H9 (cell line): Measurements from ENCODE around the gene FCMR. TPM values are rescaled to one million over a fixed set of nuclear protein-coding genes. Genes with fewer than 3 reads are reported as not detected.

Experiments used
- DNase-seq: peaks from one replicate; pipeline ENCODE4 v3.0.0-alpha.2; 2017
- H2AFZ ChIP-seq: one replicate; pipeline ENCODE4 v1.6.1; 2013; ENCODE audit warnings: mild to moderate bottlenecking, low read length, control low read depth, moderate library complexity
- H2AK5ac ChIP-seq: 2 replicates; pipeline ENCODE4 v1.6.1; 2013; ENCODE audit warnings: low read length, control low read depth, mixed read lengths; ENCODE audit not compliant: insufficient read length
- H2BK120ac ChIP-seq: one replicate; pipeline ENCODE4 v1.6.1; 2013; ENCODE audit warnings: low read depth, mild to moderate bottlenecking, low read length, control low read depth, inconsistent platforms; ENCODE audit not compliant: poor library complexity, severe bottlenecking
- H2BK12ac ChIP-seq: 2 replicates; pipeline ENCODE4 v1.6.1; 2013; ENCODE audit warnings: low read length, control low read depth, mixed read lengths, low read depth; ENCODE audit not compliant: insufficient read length
- H2BK15ac ChIP-seq: 2 replicates; pipeline ENCODE4 v1.6.1; 2013; ENCODE audit warnings: low read depth, low read length, control low read depth
- H2BK20ac ChIP-seq: one replicate; pipeline ENCODE4 v1.6.1; 2013; ENCODE audit warnings: low read depth, mild to moderate bottlenecking, low read length, control low read depth, inconsistent platforms; ENCODE audit not compliant: poor library complexity, severe bottlenecking
- H2BK5ac ChIP-seq: 2 replicates; pipeline ENCODE4 v1.6.1; 2013; ENCODE audit warnings: low read length, control low read depth, mixed read lengths; ENCODE audit not compliant: insufficient read length
- H3K14ac ChIP-seq: 2 replicates; pipeline ENCODE4 v1.6.1; 2013; ENCODE audit warnings: low read length, control low read depth; ENCODE audit not compliant: insufficient read depth
- H3K18ac ChIP-seq: 2 replicates; pipeline ENCODE4 v1.6.1; 2013; ENCODE audit warnings: low read depth, mild to moderate bottlenecking, mixed read lengths, low read length, control low read depth; ENCODE audit not compliant: insufficient read length
- H3K23ac ChIP-seq: 2 replicates; pipeline ENCODE4 v1.6.1; 2013; ENCODE audit warnings: low read length, control low read depth, mixed read lengths, low read depth; ENCODE audit not compliant: insufficient read length
- H3K23me2 ChIP-seq: 2 replicates; pipeline ENCODE4 v1.6.1; 2013; ENCODE audit warnings: low read depth, mild to moderate bottlenecking, mixed read lengths, low read length, control low read depth; ENCODE audit not compliant: insufficient read length, poor library complexity, severe bottlenecking
- H3K27ac ChIP-seq: 2 replicates; pipeline ENCODE4 v1.5.1; 2013; ENCODE audit warnings: low read length, control low read depth, mixed read lengths, low read depth; ENCODE audit not compliant: insufficient read length
- H3K27me3 ChIP-seq: 2 replicates; pipeline ENCODE4 v1.6.1; 2013; ENCODE audit warnings: low read length, control low read depth, inconsistent platforms; ENCODE audit not compliant: insufficient read depth
- H3K4ac ChIP-seq: 2 replicates; pipeline ENCODE4 v1.6.1; 2013; ENCODE audit warnings: low read depth, mild to moderate bottlenecking, control low read depth, inconsistent platforms, low read length, moderate library complexity
- H3K4me1 ChIP-seq: 2 replicates; pipeline ENCODE4 v1.6.1; 2013; ENCODE audit warnings: low read length, control low read depth, inconsistent platforms; ENCODE audit not compliant: insufficient read depth
- H3K4me2 ChIP-seq: 2 replicates; pipeline ENCODE4 v1.6.1; 2013; ENCODE audit warnings: low read length, control low read depth, mixed read lengths; ENCODE audit not compliant: insufficient read length, insufficient read depth
- H3K56ac ChIP-seq: 2 replicates; pipeline ENCODE4 v1.6.1; 2013; ENCODE audit warnings: low read depth, mild to moderate bottlenecking, mixed read lengths, low read length, control low read depth; ENCODE audit not compliant: insufficient read length
- H3K79me1 ChIP-seq: 2 replicates; pipeline ENCODE4 v1.6.1; 2013; ENCODE audit warnings: low read depth, mild to moderate bottlenecking, moderate library complexity, low read length, control low read depth, inconsistent platforms; ENCODE audit not compliant: insufficient read depth, poor library complexity, severe bottlenecking
- H3K79me2 ChIP-seq: 2 replicates; pipeline ENCODE4 v1.6.1; 2013; ENCODE audit warnings: low read length, control low read depth, inconsistent platforms; ENCODE audit not compliant: insufficient read depth
- H3K9ac ChIP-seq: 2 replicates; pipeline ENCODE4 v1.6.1; 2013; ENCODE audit warnings: low read length, control low read depth, mixed read lengths; ENCODE audit not compliant: insufficient read length; ENCODE audit errors: extremely low read depth
- H3K9me3 ChIP-seq: one replicate; pipeline ENCODE4 v1.6.1; 2013; ENCODE audit warnings: low read depth, low read length, inconsistent platforms; ENCODE audit not compliant: control insufficient read depth
- H3T11ph ChIP-seq: one replicate; pipeline ENCODE4 v1.6.1; 2013; ENCODE audit warnings: mild to moderate bottlenecking, low read length, control low read depth, inconsistent platforms
- H4K20me1 ChIP-seq: one replicate; pipeline ENCODE4 v1.6.1; 2013; ENCODE audit not compliant: control insufficient read depth, insufficient read length, insufficient read depth
- H4K5ac ChIP-seq: 2 replicates; pipeline ENCODE4 v1.6.1; 2013; ENCODE audit warnings: low read depth, mild to moderate bottlenecking, mixed read lengths, low read length, control low read depth; ENCODE audit not compliant: insufficient read length
- H4K8ac ChIP-seq: replicated peaks from 2 replicates; pipeline ENCODE4 v1.6.1; 2013; ENCODE audit warnings: low read length, control low read depth, mixed read lengths, low read depth; ENCODE audit not compliant: insufficient read length
- H4K91ac ChIP-seq: 2 replicates; pipeline ENCODE4 v1.6.1; 2013; ENCODE audit warnings: low read depth, mild to moderate bottlenecking, moderate library complexity, mixed read lengths, low read length, control low read depth; ENCODE audit not compliant: insufficient read length
- H3K27ac Mint-ChIP-seq, 3 experiments: 2 replicates in 2 of 3; 3 replicates in 1 of 3; pipeline ENCODE4 v1.8.0; 2020 to 2021; ENCODE audit warnings: mixed read lengths in 3 of 3, mild to moderate bottlenecking in 1 of 3, moderate library complexity in 1 of 3
- H3K27me3 Mint-ChIP-seq: 2 replicates; pipeline ENCODE4 v1.8.0; 2021; ENCODE audit warnings: low read depth, mild to moderate bottlenecking, moderate library complexity, mixed read lengths
- H3K36me3 Mint-ChIP-seq, 3 experiments: 2 replicates in 2 of 3; 3 replicates in 1 of 3; pipeline ENCODE4 v1.8.0; 2020 to 2021; ENCODE audit warnings: low read depth in 3 of 3, mixed read lengths in 3 of 3; ENCODE audit not compliant: insufficient read depth in 1 of 3
- H3K4me1 Mint-ChIP-seq, 2 experiments: 2 replicates each; pipeline ENCODE4 v1.8.0; 2020; ENCODE audit warnings: mixed read lengths in 2 of 2
- H3K4me3 Mint-ChIP-seq, 2 experiments: 2 replicates in 1 of 2; 3 replicates in 1 of 2; pipeline ENCODE4 v1.8.0; 2020 to 2021; ENCODE audit warnings: mild to moderate bottlenecking in 2 of 2, mixed read lengths in 2 of 2, moderate library complexity in 1 of 2
- H3K9me3 Mint-ChIP-seq, 2 experiments: 2 replicates in 1 of 2; 3 replicates in 1 of 2; pipeline ENCODE4 v1.8.0; 2020; ENCODE audit warnings: mild to moderate bottlenecking in 2 of 2, mixed read lengths in 2 of 2, moderate library complexity in 1 of 2
- CTCF ChIP-seq: fragments of 200-600 bp; sonication (generic); conservative IDR thresholded peaks from 3 replicates; pipeline ENCODE4 v1.8.0; 2021; ENCODE audit warnings: antibody characterized with exemption, mild to moderate bottlenecking
- WGBS: extraction: QIAGEN DNeasy Blood & Tissue Kit; methylation state at CpG from one replicate; pipeline ENCODE4 v1.1.7; 2013; ENCODE audit warnings: missing lambda C conversion rate, low lambda C conversion rate, mixed read lengths; ENCODE audit not compliant: insufficient read length; ENCODE audit errors: extremely low coverage; 5-methylcytosine and 5-hydroxymethylcytosine counted together
- total RNA-seq: library from RNA; stranded (reverse); gene quantifications from 2 replicates; pipeline ENCODE4 v1.2.1, GENCODE V29; 2021

Gene FCMR
- total RNA-seq, 1 experiment from 2014 or later, result not detected

GRCh38 chr1:206855859-206856258, 65.9 kb downstream of the FCMR start:
- Histone ChIP-seq H2BK15ac (no peak overlapping the region), H2AK5ac (no peak overlapping the region), H3T11ph (no peak overlapping the region), H3K23me2 (no peaks in the 10 kb centered on the region), H3K14ac (no peak overlapping the region), H4K91ac (no peak overlapping the region), H3K56ac (no peak overlapping the region), H3K79me2 (no peaks in the 10 kb centered on the region), H2BK20ac (no peak overlapping the region), H3K9ac (no peak overlapping the region), H3K27me3 (no peaks in the 10 kb centered on the region), H3K4me1 (no peaks in the 10 kb centered on the region), H3K9me3 (no peaks in the 10 kb centered on the region), H3K18ac (no peak overlapping the region), H4K20me1 (no peaks in the 10 kb centered on the region), H2BK12ac (no peak overlapping the region), H2AFZ (no peak overlapping the region), H4K8ac (no peak overlapping the region), H3K4ac (no peak overlapping the region), H2BK120ac (no peak overlapping the region), H3K79me1 (no peaks in the 10 kb centered on the region), H3K23ac (no peak overlapping the region), H3K27ac (no peak overlapping the region), H3K4me2 (no peak overlapping the region), H2BK5ac (no peak overlapping the region), H4K5ac (no peak overlapping the region)
- Mint-ChIP-seq H3K27me3 (peaks cover 25% of the 10 kb centered on the region), H3K36me3 (peaks cover 0 to 11% (median 0%) of the 10 kb centered on the region in 3 experiments; a peak in 2 of 7 replicates), H3K9me3 (peaks cover 18 to 22% of the 10 kb centered on the region in 2 experiments), H3K4me1 (peaks cover 0 to 2% of the 10 kb centered on the region in 2 experiments; a peak in 1 of 4 replicates), H3K27ac (no peak overlapping the region), H3K4me3 (no peak overlapping the region)
- DNase-seq, result no peak
- TF ChIP-seq CTCF, result no peak
- no CpG with 5 or more reads among the region's 2 CpGs for WGBS
